SH-SY5Y (cell line): Measurements from ENCODE around the gene DSCAM.

Source experiments
- GATA2 ChIP-seq: IDR thresholded peaks from 2 replicates; pipeline ENCODE4 v1.6.1; 2011; ENCODE audit warnings: mild to moderate bottlenecking, low read depth, low read length
- GATA3 ChIP-seq: IDR thresholded peaks from 2 replicates; pipeline ENCODE4 v1.6.1; 2011; ENCODE audit warnings: low read depth, mild to moderate bottlenecking, low read length, moderate library complexity

DNA sequence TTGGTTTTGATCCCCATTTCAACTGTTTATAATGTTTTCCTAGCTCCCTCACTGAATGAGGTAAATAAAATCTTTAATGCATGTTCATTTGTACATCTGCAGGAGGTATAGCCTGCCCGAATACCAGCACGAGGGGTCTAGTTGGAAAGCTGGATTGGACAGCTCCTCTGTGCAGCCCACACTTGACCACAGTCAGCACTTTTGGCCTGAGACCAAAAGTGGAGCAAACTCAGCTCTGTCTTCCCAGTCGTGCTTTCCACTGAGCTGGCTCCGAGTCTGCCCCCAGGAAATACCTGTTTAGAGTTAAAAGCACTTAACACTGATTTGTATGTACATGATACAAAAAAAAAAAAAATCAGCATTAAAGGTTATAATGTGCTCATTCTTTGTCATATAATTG lies 224.4 kb downstream of the DSCAM start:
- no peak for TF ChIP-seq GATA2
- no peak for TF ChIP-seq GATA3
